ENCODE measurements around the gene FBXL13. TPM values are rescaled to one million over a fixed set of nuclear protein-coding genes. Genes with fewer than 3 reads are reported as not detected.
A peak's percentile ranks its signal among the peaks of the same experiment; 100 is the strongest.

The FBXL13 gene
- total RNA-seq, 3 donors from 2014 or later (not counting 1 experiment from before 2014, with no cell fraction given) = 0.70 to 0.89 (median 0.85) TPM

DNA sequence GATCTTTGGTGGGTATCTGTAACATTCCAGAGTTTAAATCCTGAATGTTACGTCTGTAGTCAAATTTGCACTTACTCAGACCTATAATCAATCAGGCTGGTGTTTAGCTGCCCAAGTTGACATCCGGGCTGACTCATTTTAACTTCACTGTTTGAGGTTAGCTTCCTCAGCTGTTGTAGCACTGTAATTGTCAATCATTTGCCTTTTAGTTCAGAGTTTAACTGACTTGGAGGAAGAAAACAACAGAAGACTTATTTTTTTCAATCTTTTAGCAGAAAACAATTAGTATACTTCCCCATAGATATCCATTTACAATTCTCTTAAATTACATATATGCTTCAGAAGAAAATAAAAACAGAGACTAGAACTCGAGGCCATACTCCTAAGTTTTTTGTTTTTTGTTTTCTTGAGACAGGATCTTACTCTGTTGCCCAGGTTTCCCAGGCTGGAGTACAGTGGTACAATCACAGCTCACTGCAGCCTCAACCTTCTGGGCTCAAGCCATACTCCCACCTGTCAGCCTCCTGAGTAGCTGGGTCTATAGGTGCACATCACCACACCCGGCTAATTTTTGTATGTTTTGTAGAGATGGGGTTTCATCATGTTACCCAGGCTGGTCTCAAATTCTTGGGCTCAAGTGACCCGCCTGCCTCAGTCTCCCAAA is 200.3 kb downstream of the FBXL13 start:
- H3K4me1 ChIP-seq (ENCODE audit: control insufficient read depth, insufficient read depth, low read length) = no peaks in the 10 kb centered on the region
- H3K4me3 ChIP-seq (ENCODE audit: low read length) = no peak overlapping the region
- no peaks in the 10 kb centered on the region for H3K9me3 ChIP-seq (ENCODE audit: control insufficient read depth, insufficient read depth, low read length)
- TF ChIP-seq, protein P1, sequence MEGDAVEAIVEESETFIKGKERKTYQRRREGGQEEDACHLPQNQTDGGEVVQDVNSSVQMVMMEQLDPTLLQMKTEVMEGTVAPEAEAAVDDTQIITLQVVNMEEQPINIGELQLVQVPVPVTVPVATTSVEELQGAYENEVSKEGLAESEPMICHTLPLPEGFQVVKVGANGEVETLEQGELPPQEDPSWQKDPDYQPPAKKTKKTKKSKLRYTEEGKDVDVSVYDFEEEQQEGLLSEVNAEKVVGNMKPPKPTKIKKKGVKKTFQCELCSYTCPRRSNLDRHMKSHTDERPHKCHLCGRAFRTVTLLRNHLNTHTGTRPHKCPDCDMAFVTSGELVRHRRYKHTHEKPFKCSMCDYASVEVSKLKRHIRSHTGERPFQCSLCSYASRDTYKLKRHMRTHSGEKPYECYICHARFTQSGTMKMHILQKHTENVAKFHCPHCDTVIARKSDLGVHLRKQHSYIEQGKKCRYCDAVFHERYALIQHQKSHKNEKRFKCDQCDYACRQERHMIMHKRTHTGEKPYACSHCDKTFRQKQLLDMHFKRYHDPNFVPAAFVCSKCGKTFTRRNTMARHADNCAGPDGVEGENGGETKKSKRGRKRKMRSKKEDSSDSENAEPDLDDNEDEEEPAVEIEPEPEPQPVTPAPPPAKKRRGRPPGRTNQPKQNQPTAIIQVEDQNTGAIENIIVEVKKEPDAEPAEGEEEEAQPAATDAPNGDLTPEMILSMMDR (IDR thresholded peaks at IDR 0.05) = no peak
- no peaks in the 10 kb centered on the region for H3K27me3 ChIP-seq (ENCODE audit: control insufficient read depth, insufficient read depth, low read length)
- ATAC-seq (peak in 1 of 3 donors; percentile 51), DNase-seq (peak in 1 of 2 donors; percentile 11)
- H3K27ac Mint-ChIP-seq = no peak overlapping the region
- no peaks in the 10 kb centered on the region for H3K9me3 Mint-ChIP-seq
- H3K27me3 Mint-ChIP-seq (ENCODE audit: low read depth in 2 of 2) = no peaks in the 10 kb centered on the region
- no peaks in the 10 kb centered on the region for H3K36me3 Mint-ChIP-seq
- WGBS (ENCODE audit: insufficient coverage) = 57% methylated on average over 5 of the region's 5 CpGs
- H3K4me1 Mint-ChIP-seq = no peaks in the 10 kb centered on the region
- no peak overlapping the region for H3K27ac ChIP-seq (ENCODE audit: low read length)
- no peaks in the 10 kb centered on the region for H3K36me3 ChIP-seq (ENCODE audit: control insufficient read depth, insufficient read depth, low read length)
- H3K4me3 Mint-ChIP-seq = no peak overlapping the region
- intact Hi-C loops (cut with micrococcal nuclease) = no loop called here

DNA sequence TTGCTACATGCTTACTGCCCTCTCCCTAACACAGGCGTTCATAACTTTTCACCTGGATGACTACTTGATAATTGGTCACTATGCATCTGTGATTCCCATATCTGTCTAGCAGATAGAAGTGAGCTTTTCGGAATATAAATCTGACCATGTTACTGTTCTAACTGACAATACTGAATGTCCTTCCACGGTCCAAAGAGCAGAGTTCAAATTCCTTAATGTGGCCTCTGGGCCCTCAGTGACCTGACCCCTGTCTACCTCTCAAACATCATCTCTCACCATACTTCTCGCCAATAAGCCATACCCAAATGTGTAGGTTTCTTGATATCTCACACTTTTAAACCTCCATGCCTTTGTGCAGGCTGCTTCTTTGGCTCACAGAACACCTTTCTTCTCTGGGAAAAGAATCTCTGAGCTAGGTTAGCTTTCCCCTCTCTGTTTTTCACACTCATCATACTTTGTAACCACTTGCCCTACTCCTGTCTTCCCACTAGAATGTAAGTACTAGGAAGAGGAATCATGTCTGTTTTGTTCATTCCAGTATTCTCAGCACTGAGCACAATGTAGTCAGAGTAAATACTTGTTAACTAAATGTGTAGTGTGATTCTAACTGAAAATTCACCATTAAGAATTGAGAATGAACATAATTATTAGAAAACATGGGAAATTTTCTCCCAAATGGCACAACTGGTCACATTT is 201.0 kb downstream of the FBXL13 start:
- Histone ChIP-seq H3K4me1 (ENCODE audit: control insufficient read depth, insufficient read depth, low read length) (no peaks in the 10 kb centered on the region), H3K4me3 (ENCODE audit: low read length) (no peak overlapping the region), H3K36me3 (ENCODE audit: control insufficient read depth, insufficient read depth, low read length) (no peaks in the 10 kb centered on the region), H3K27ac (ENCODE audit: low read length) (no peak overlapping the region), H3K9me3 (ENCODE audit: control insufficient read depth, insufficient read depth, low read length) (no peaks in the 10 kb centered on the region), H3K27me3 (ENCODE audit: control insufficient read depth, insufficient read depth, low read length) (no peaks in the 10 kb centered on the region)
- Mint-ChIP-seq H3K4me3 (no peak overlapping the region), H3K4me1 (no peaks in the 10 kb centered on the region), H3K9me3 (no peaks in the 10 kb centered on the region), H3K27ac (no peak overlapping the region), H3K27me3 (ENCODE audit: low read depth in 2 of 2) (no peaks in the 10 kb centered on the region), H3K36me3 (no peaks in the 10 kb centered on the region)
- TF ChIP-seq, protein P1 (IDR thresholded peaks at IDR 0.05) = no peak
- ATAC-seq (no peak), DNase-seq (no peak)
- intact Hi-C loops (cut with micrococcal nuclease) = no loop called here
- WGBS (ENCODE audit: insufficient coverage) = 91% methylated on average over 4 of the region's 4 CpGs

DNA sequence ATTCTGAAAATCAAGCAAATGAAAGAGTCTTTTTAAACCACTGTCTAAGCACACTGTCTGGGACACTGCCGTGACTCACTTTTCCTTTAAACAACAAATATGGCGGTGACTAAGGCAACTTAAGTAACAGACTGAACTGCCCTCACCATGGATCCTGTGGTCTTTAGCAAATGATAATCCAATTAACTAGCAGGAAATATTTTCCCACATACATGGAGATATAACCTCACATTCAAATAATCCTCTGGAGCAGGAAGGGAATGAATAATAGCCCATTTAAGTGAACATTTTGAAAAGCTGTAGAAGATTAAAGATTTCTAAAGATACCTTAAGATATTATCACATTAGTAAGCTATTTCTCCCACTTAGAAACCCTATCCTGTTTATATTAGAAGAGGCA is 202.1 kb downstream of the FBXL13 start:
- ATAC-seq = no peak
- no peak for DNase-seq
- Histone ChIP-seq H3K27me3 (ENCODE audit: control insufficient read depth, insufficient read depth, low read length) (no peaks in the 10 kb centered on the region), H3K4me3 (ENCODE audit: low read length) (no peak overlapping the region), H3K9me3 (ENCODE audit: control insufficient read depth, insufficient read depth, low read length) (no peaks in the 10 kb centered on the region), H3K4me1 (ENCODE audit: control insufficient read depth, insufficient read depth, low read length) (no peaks in the 10 kb centered on the region), H3K27ac (ENCODE audit: low read length) (no peak overlapping the region), H3K36me3 (ENCODE audit: control insufficient read depth, insufficient read depth, low read length) (no peaks in the 10 kb centered on the region)
- 94% methylated on average over 2 of the region's 2 CpGs for WGBS (ENCODE audit: insufficient coverage)
- Mint-ChIP-seq H3K27me3 (ENCODE audit: low read depth in 2 of 2) (no peaks in the 10 kb centered on the region), H3K27ac (no peak overlapping the region), H3K36me3 (no peaks in the 10 kb centered on the region), H3K9me3 (no peaks in the 10 kb centered on the region), H3K4me1 (no peaks in the 10 kb centered on the region), H3K4me3 (no peak overlapping the region)
- intact Hi-C loops (cut with micrococcal nuclease) = no loop called here
- TF ChIP-seq, protein P1 (IDR thresholded peaks at IDR 0.05) = no peak
